Prostate gland (tissue), 2 donors: Measurements from ENCODE around the gene DNMT3B. TPM values are rescaled to one million over a fixed set of nuclear protein-coding genes. Genes with fewer than 3 reads are reported as not detected.
"Not testable (repeated sequence)": the region's sequence is repeated elsewhere in the genome, so short reads cannot be mapped to it uniquely, and the experiment has no call there.

Experiments used
- DNase-seq: peaks from one replicate; pipeline ENCODE4 v3.0.0-alpha.2; 2019; ENCODE audit warnings: low spot score
- H3K27ac ChIP-seq, 2 donors: fragments of 200-600 bp; sonication (generic); 2 replicates each; pipeline ENCODE4 v1.5.1; 2017 to 2019
- H3K27me3 ChIP-seq: fragments of 200-600 bp; sonication (generic); replicated peaks from 2 replicates; pipeline ENCODE4 v1.5.1; 2019; ENCODE audit not compliant: insufficient read depth
- H3K36me3 ChIP-seq, 2 donors: fragments of 200-600 bp; sonication (generic); 1 replicate in 1 of 2; 2 replicates in 1 of 2; pipeline versions ENCODE4 v1.5.1 to v1.8.1; 2017 to 2019
- H3K4me1 ChIP-seq: fragments of 200-600 bp; sonication (generic); replicated peaks from 2 replicates; pipeline ENCODE4 v1.5.1; 2019
- H3K4me3 ChIP-seq, 2 donors: fragments of 200-600 bp; sonication (generic); 2 replicates each; pipeline ENCODE4 v1.5.1; 2017 to 2019
- H3K9me3 ChIP-seq: fragments of 200-600 bp; sonication (generic); 2 replicates; pipeline ENCODE4 v1.5.1; 2017
- POLR2A ChIP-seq: fragments of 450-650 bp; IDR thresholded peaks from one replicate; pipeline ENCODE4 v1.6.1; 2016; ENCODE audit warnings: antibody characterized with exemption, mild to moderate bottlenecking
- POLR2AphosphoS5 ChIP-seq: sonication (generic); formaldehyde crosslinking; IDR thresholded peaks from one replicate; pipeline ENCODE4 v1.6.1; 2017; ENCODE audit warnings: antibody characterized with exemption
- WGBS: methylation state at CpG from one replicate; pipeline ENCODE4 v1.1.5; 2018; 5-methylcytosine and 5-hydroxymethylcytosine counted together
- intact Hi-C: fragments of 100-400 bp; cut with DNase I; formaldehyde crosslinking; loops from one replicate; pipeline ENCODE4 v1.14.2; 2022
- total RNA-seq, 2 donors: library from RNA; depleted of rRNA; stranded (reverse); fragments of >200 nt; gene quantifications; one replicate each; pipeline ENCODE4 v1.1.0, GENCODE V29; 2016
- TF ChIP-seq, protein P1 (sequence below), 4 experiments: fragments of 200-600 bp in 2 of 4; fragments of 450-650 bp in 2 of 4; sonication (generic) in 2 of 4; IDR thresholded peaks; 1 replicate in 3 of 4; 2 replicates in 1 of 4; pipeline ENCODE4 v1.5.1; 2016 to 2019; ENCODE audit warnings: antibody characterized with exemption in 4 of 4, mild to moderate bottlenecking in 2 of 4, moderate library complexity in 2 of 4

The DNMT3B gene
- total RNA-seq, 2 donors from 2014 or later, result 0.41 to 11.5 TPM

GRCh38 chr20:32763202-32764004 is 1.2 kb downstream of the DNMT3B start:
- Histone ChIP-seq H3K27me3 (no peaks in the 10 kb centered on the region), H3K27ac (no peak overlapping the region), H3K9me3 (no peaks in the 10 kb centered on the region), H3K4me3 (peak overlapping the region; percentile 69 to 86), H3K4me1 (peaks cover 2% of the 10 kb centered on the region), H3K36me3 (no peaks in the 10 kb centered on the region)
- TF ChIP-seq POLR2A (no peak), POLR2AphosphoS5 (no peak)
- TF ChIP-seq, protein P1, sequence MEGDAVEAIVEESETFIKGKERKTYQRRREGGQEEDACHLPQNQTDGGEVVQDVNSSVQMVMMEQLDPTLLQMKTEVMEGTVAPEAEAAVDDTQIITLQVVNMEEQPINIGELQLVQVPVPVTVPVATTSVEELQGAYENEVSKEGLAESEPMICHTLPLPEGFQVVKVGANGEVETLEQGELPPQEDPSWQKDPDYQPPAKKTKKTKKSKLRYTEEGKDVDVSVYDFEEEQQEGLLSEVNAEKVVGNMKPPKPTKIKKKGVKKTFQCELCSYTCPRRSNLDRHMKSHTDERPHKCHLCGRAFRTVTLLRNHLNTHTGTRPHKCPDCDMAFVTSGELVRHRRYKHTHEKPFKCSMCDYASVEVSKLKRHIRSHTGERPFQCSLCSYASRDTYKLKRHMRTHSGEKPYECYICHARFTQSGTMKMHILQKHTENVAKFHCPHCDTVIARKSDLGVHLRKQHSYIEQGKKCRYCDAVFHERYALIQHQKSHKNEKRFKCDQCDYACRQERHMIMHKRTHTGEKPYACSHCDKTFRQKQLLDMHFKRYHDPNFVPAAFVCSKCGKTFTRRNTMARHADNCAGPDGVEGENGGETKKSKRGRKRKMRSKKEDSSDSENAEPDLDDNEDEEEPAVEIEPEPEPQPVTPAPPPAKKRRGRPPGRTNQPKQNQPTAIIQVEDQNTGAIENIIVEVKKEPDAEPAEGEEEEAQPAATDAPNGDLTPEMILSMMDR (IDR thresholded peaks at IDR 0.05), result no peak
- 22% methylated on average over 40 of the region's 40 CpGs for WGBS
- intact Hi-C loops, result no loop called here
- no peak for DNase-seq

GRCh38 chr20:32764005-32764960 is 2.1 kb downstream of the DNMT3B start:
- no peak overlapping the region for H3K27ac ChIP-seq
- intact Hi-C loops, result no loop called here
- H3K36me3 ChIP-seq, result no peaks in the 10 kb centered on the region
- no peak overlapping the region for H3K4me3 ChIP-seq
- H3K4me1 ChIP-seq, result peaks cover 2% of the 10 kb centered on the region
- TF ChIP-seq POLR2A, result no peak
- TF ChIP-seq POLR2AphosphoS5, result no peak
- H3K27me3 ChIP-seq, result no peaks in the 10 kb centered on the region
- H3K9me3 ChIP-seq, result no peaks in the 10 kb centered on the region
- no peak for DNase-seq
- 68% methylated on average over 17 of the region's 17 CpGs for WGBS

DNA sequence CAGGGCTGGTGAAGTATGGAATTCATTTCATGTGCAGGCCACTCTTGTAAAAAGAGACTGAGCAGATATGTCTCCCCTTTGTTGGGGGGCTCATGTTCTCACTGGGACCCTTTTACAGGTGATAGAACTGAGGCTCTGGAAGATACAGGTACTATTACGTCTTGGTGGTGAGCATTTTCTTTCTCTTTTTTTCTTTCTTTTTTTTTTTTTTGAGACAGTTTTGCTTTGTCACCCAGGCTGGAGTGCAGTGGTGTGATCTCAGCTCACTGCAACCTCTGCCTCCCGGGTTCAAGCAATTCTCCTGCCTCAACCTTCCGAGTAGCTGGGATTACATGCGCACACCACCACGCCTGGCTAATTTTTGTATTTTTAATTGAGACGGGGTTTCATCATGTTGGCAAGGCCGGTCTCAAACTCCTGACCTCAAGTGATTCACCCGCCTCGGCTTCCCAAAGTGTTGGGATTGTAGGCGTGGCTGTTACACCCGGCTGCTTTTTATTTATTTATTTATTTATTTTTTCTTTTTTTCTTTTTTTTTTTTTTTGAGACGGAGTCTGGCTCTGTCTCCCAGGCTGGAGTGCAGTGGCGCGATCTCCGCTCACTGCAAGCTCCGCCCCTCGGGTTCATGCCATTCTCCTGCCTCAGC is 3.2 kb downstream of the DNMT3B start:
- H3K27ac ChIP-seq, H3K4me3 ChIP-seq, H3K9me3 ChIP-seq, H3K36me3 ChIP-seq, H3K4me1 ChIP-seq, DNase-seq, intact Hi-C loops, H3K27me3 ChIP-seq: not testable (repeated sequence)
- WGBS, result 88% methylated on average over 17 of the region's 17 CpGs

DNA sequence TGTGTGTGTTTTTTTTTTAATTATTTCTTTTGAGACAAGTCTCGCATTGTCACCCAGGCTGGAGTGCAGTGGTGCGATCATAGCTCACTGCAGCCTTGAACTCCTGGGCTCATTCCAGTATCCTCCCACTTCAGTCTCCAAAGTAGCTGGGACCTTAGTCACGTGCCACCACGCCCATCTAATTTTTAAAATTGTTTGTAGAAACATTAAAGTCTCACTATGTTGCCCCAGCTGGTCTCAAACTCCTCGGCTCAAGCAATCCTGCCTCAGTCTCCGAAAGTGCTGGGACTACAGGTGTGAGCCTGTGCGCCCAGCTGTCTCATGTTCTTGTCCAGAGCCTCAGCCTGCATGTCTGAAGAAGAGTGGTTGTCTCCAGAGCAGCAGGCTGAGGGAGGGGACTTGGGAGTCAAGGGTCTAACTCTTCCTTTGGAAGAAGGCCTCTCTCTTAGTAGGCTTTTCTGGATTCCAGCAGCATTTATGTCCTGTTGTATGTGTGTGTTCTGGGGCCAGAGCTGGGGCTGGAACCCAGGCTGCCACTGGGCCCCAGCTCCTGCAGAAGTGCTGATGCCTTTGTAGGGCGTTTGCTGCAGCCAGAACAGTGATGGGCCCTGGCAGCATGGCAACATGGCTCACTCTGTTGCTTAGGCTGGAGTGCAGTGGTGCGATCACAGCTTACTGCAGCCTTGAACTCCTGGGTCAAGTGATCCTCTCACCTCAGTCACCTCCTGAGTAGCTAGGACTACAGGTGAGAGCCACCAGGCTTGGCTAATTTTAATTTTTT is 5.4 kb downstream of the DNMT3B start:
- intact Hi-C loops, result no loop called here
- DNase-seq, result no peak
- 85% methylated on average over 9 of the region's 9 CpGs for WGBS
- Histone ChIP-seq H3K9me3 (no peaks in the 10 kb centered on the region), H3K4me1 (no peaks in the 10 kb centered on the region), H3K36me3 (no peaks in the 10 kb centered on the region), H3K27me3 (no peaks in the 10 kb centered on the region), H3K27ac (no peak overlapping the region), H3K4me3 (no peak overlapping the region)
- TF ChIP-seq, protein P1 (IDR thresholded peaks at IDR 0.05), result no peak
- TF ChIP-seq POLR2A (no peak), POLR2AphosphoS5 (no peak)

GRCh38 chr20:32772046-32772445 is 9.9 kb downstream of the DNMT3B start:
- TF ChIP-seq, protein P1 (IDR thresholded peaks at IDR 0.05), result no peak
- no peak for TF ChIP-seq POLR2A
- no peak for TF ChIP-seq POLR2AphosphoS5
- Histone ChIP-seq H3K36me3 (no peaks in the 10 kb centered on the region), H3K4me1 (no peaks in the 10 kb centered on the region), H3K9me3 (no peaks in the 10 kb centered on the region), H3K27me3 (no peaks in the 10 kb centered on the region), H3K27ac (no peak overlapping the region), H3K4me3 (no peak overlapping the region)
- intact Hi-C loops, result no loop called here
- WGBS, result 84% methylated on average over 3 of the region's 3 CpGs
- DNase-seq, result no peak
